ENCODE data around the gene INHBA. TPM values are rescaled to one million over a fixed set of nuclear protein-coding genes. Genes with fewer than 3 reads are reported as not detected.
A peak's percentile ranks its signal among the peaks of the same experiment; 100 is the strongest.

The INHBA gene
- total RNA-seq, 2 donors from 2014 or later = not detected

DNA sequence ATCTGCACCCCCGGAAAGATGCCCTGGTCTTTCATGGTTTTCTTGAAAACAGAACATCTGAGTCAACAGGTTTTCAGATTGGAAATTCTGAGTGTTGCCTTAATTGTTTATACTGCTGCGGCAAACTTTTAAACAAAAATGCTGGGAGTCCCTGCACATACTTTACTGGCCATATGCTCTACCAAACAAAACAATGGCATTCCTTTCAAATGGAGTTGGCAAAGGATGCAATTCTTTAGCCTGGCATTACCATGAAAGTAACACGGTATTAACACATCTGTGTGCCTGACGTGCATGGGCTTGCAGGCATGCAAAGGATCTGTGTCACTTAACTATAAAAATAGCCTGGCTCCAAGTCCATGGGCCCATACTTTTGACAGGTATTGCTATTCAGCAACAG is 4.2 kb downstream of the INHBA start:
- Mint-ChIP-seq H3K36me3 (ENCODE audit: low read depth) (no peaks in the 10 kb centered on the region), H3K4me1 (peaks cover 22% of the 10 kb centered on the region), H3K27me3 (ENCODE audit: insufficient read depth) (peaks cover 69% of the 10 kb centered on the region), H3K9me3 (no peaks in the 10 kb centered on the region), H3K4me3 (no peak overlapping the region), H3K27ac (no peak overlapping the region)
- Histone ChIP-seq H3K4me1 (ENCODE audit: control insufficient read depth, insufficient read depth, low read length) (no peaks in the 10 kb centered on the region), H3K36me3 (ENCODE audit: control insufficient read depth, insufficient read depth, low read length) (no peaks in the 10 kb centered on the region), H3K4me3 (ENCODE audit: low read length) (no peak overlapping the region), H3K27ac (ENCODE audit: low read depth, low read length) (no peak overlapping the region), H3K9me3 (ENCODE audit: control insufficient read depth, low read length) (no peaks in the 10 kb centered on the region), H3K27me3 (ENCODE audit: control insufficient read depth, insufficient read depth, low read length, poor library complexity, severe bottlenecking) (peaks cover 78% of the 10 kb centered on the region), H3K9ac (ENCODE audit: extremely low read depth, low read length, poor library complexity, severe bottlenecking) (no peak overlapping the region)
- DNase-seq = no peak
- TF ChIP-seq CTCF (conservative IDR thresholded peaks at IDR 0.05) = no peak
- 54 to 56% methylated on average over 3 to 4 of the region's 4 CpGs for WGBS, 2 experiments (ENCODE audit: insufficient coverage in 1 of 2, insufficient read length in 1 of 2)

DNA sequence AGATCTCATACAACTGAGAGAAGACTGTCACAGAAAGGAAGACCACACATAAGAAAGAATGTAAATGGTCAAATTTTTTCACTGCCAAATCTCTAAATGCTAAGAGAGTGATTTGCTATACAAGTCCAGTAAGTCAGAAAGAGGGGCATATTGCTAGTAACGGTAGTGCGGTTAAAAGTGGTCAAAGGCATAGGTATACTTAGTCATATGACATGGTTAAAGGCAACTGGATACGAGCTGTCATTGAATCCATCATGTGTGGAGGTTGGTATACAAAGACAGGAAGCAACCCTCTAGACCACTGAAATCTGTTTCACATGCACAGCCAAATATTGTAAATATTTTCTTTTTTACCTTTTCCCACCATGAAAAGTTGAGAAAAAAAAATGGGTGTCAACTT is 4.8 kb downstream of the INHBA start:
- no peaks in the 10 kb centered on the region for H3K9me3 ChIP-seq (ENCODE audit: control insufficient read depth, low read length)
- H3K36me3 ChIP-seq (ENCODE audit: control insufficient read depth, insufficient read depth, low read length) = no peaks in the 10 kb centered on the region
- no peaks in the 10 kb centered on the region for H3K4me1 ChIP-seq (ENCODE audit: control insufficient read depth, insufficient read depth, low read length)
- no peak overlapping the region for H3K9ac ChIP-seq (ENCODE audit: extremely low read depth, low read length, poor library complexity, severe bottlenecking)
- no peak for TF ChIP-seq CTCF (conservative IDR thresholded peaks at IDR 0.05)
- Mint-ChIP-seq H3K4me3 (no peak overlapping the region), H3K27me3 (ENCODE audit: insufficient read depth) (peaks cover 64% of the 10 kb centered on the region), H3K9me3 (no peaks in the 10 kb centered on the region), H3K36me3 (ENCODE audit: low read depth) (no peaks in the 10 kb centered on the region), H3K27ac (no peak overlapping the region), H3K4me1 (peaks cover 22% of the 10 kb centered on the region)
- peaks cover 73% of the 10 kb centered on the region for H3K27me3 ChIP-seq (ENCODE audit: control insufficient read depth, insufficient read depth, low read length, poor library complexity, severe bottlenecking)
- H3K27ac ChIP-seq (ENCODE audit: low read depth, low read length) = no peak overlapping the region
- 92 to 100% methylated on average over 2 to 3 of the region's 3 CpGs for WGBS, 2 experiments (ENCODE audit: insufficient coverage in 1 of 2, insufficient read length in 1 of 2)
- DNase-seq = no peak
- no peak overlapping the region for H3K4me3 ChIP-seq (ENCODE audit: low read length)

DNA sequence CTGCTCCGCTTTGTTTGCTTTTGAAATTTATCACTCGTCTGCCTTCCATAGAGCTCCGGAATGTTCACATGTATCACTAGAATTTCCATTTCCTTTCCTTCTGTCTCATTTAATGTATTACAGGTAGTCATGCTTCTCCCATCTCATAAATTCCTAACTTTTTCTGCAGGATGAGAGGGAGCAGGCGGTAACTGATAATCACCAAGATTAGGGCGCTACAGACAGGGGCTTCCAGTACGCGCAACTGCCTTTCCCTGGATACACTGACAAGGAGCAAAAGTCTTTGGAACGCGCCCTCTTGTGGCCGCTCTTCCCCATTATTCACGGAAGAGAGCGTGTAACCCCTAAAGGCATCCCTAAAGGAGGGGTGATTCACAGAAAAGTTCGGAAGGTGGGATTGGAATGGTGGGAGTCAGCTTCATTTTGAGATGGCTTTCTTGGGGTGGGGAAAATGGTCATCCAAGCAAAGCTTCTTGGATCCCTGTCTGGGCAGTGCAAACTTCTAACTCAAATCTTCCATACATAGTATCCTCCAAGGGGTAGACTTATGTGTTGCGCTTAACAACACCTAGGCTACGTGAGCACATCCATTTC is 6.5 kb downstream of the INHBA start:
- no peak overlapping the region for H3K4me3 Mint-ChIP-seq
- peak; percentile 92 for DNase-seq
- Histone ChIP-seq H3K9me3 (ENCODE audit: control insufficient read depth, low read length) (no peaks in the 10 kb centered on the region), H3K9ac (ENCODE audit: extremely low read depth, low read length, poor library complexity, severe bottlenecking) (no peak overlapping the region), H3K27ac (ENCODE audit: low read depth, low read length) (no peak overlapping the region), H3K4me3 (ENCODE audit: low read length) (no peak overlapping the region), H3K27me3 (ENCODE audit: control insufficient read depth, insufficient read depth, low read length, poor library complexity, severe bottlenecking) (peaks cover 56% of the 10 kb centered on the region), H3K4me1 (ENCODE audit: control insufficient read depth, insufficient read depth, low read length) (no peaks in the 10 kb centered on the region), H3K36me3 (ENCODE audit: control insufficient read depth, insufficient read depth, low read length) (no peaks in the 10 kb centered on the region)
- WGBS, 2 experiments (ENCODE audit: insufficient coverage in 1 of 2, insufficient read length in 1 of 2) = 43 to 74% methylated on average over 6 to 15 of the region's 15 CpGs
- peaks cover 47% of the 10 kb centered on the region for H3K27me3 Mint-ChIP-seq (ENCODE audit: insufficient read depth)
- peak; percentile 94 for TF ChIP-seq CTCF (conservative IDR thresholded peaks at IDR 0.05)
- H3K27ac Mint-ChIP-seq = no peak overlapping the region
- peaks cover 19% of the 10 kb centered on the region for H3K4me1 Mint-ChIP-seq
- H3K36me3 Mint-ChIP-seq (ENCODE audit: low read depth) = no peaks in the 10 kb centered on the region
- H3K9me3 Mint-ChIP-seq = no peaks in the 10 kb centered on the region

Measured in endodermal cell (in vitro differentiated cells).